Measurements from ENCODE around the gene PRUNE1.

The PRUNE1 gene

GRCh38 chr1:151006327-151007052 lies 1.8 kb upstream of the PRUNE1 start, which contains the start of gene MINDY1:
Gene MINDY1, minus strand, starts transcription at chr1:151006902. Its CDS starts 4,285 bp downstream, at chr1:151002617.
- no peak for TF ChIP-seq POLR2A (IDR thresholded peaks at IDR 0.05; ENCODE audit: low read depth, low read length)
- DNase-seq (ENCODE audit: insufficient read length, low spot score) (peak; percentile 86), FAIRE-seq (no peak)

GRCh38 chr1:151007853-151008243 lies 401 bp upstream of the PRUNE1 start:
- TF ChIP-seq POLR2A (IDR thresholded peaks at IDR 0.05; ENCODE audit: low read depth, low read length), result no peak
- FAIRE-seq, result no peak
- no peak for DNase-seq (ENCODE audit: insufficient read length, low spot score)

- DNase-seq (ENCODE audit: insufficient read length, low spot score), result no peak
- no peak for FAIRE-seq
- TF ChIP-seq POLR2A (IDR thresholded peaks at IDR 0.05; ENCODE audit: low read depth, low read length), result no peak
These were observed 948 bp downstream of the PRUNE1 start for GRCh38 chr1:151009206-151009587.

- no peak; the same call in 1 of the 2 replicates for TF ChIP-seq POLR2A (IDR thresholded peaks at IDR 0.05; ENCODE audit: low read depth, low read length)
- DNase-seq (ENCODE audit: insufficient read length, low spot score) (no peak), FAIRE-seq (no peak)
These were observed 1.6 kb downstream of the PRUNE1 start for GRCh38 chr1:151009674-151010345.

GRCh38 chr1:151010346-151010726 lies 2.1 kb downstream of the PRUNE1 start:
- no peak for TF ChIP-seq POLR2A (IDR thresholded peaks at IDR 0.05; ENCODE audit: low read depth, low read length)
- FAIRE-seq (no peak), DNase-seq (ENCODE audit: insufficient read length, low spot score) (no peak)

- no peak for TF ChIP-seq POLR2A (IDR thresholded peaks at IDR 0.05; ENCODE audit: low read depth, low read length)
- DNase-seq (ENCODE audit: insufficient read length, low spot score), result no peak
- FAIRE-seq, result no peak
These were observed 3.1 kb downstream of the PRUNE1 start for GRCh38 chr1:151011154-151011850.

- DNase-seq (ENCODE audit: insufficient read length, low spot score), result no peak
- FAIRE-seq, result no peak
- no peak for TF ChIP-seq POLR2A (IDR thresholded peaks at IDR 0.05; ENCODE audit: low read depth, low read length)
These were observed 4.6 kb downstream of the PRUNE1 start for GRCh38 chr1:151012684-151013471.

GRCh38 chr1:151013518-151013917 lies 5.3 kb downstream of the PRUNE1 start:
- FAIRE-seq, result no peak
- TF ChIP-seq POLR2A (IDR thresholded peaks at IDR 0.05; ENCODE audit: low read depth, low read length), result no peak
- no peak for DNase-seq (ENCODE audit: insufficient read length, low spot score)

GRCh38 chr1:151024540-151025146 lies 16.4 kb downstream of the PRUNE1 start:
- DNase-seq (ENCODE audit: insufficient read length, low spot score), result peak; percentile 80
- no peak for TF ChIP-seq POLR2A (IDR thresholded peaks at IDR 0.05; ENCODE audit: low read depth, low read length)
- FAIRE-seq, result no peak

- FAIRE-seq (no peak), DNase-seq (ENCODE audit: insufficient read length, low spot score) (no peak)
- TF ChIP-seq POLR2A (IDR thresholded peaks at IDR 0.05; ENCODE audit: low read depth, low read length), result no peak
These were observed 18.2 kb downstream of the PRUNE1 start for GRCh38 chr1:151026460-151026859.

GRCh38 chr1:151032164-151032563 lies 23.9 kb downstream of the PRUNE1 start:
- DNase-seq (ENCODE audit: insufficient read length, low spot score), result no peak
- FAIRE-seq, result no peak
- TF ChIP-seq POLR2A (IDR thresholded peaks at IDR 0.05; ENCODE audit: low read depth, low read length), result no peak

- DNase-seq (ENCODE audit: insufficient read length, low spot score) (no peak), FAIRE-seq (no peak)
- no peak for TF ChIP-seq POLR2A (IDR thresholded peaks at IDR 0.05; ENCODE audit: low read depth, low read length)
These were observed 26.9 kb downstream of the PRUNE1 start for GRCh38 chr1:151035167-151035566.

GRCh38 chr1:151036356-151036755 lies 28.1 kb downstream of the PRUNE1 start, which contains the start of gene BNIPL:
Gene BNIPL, plus strand, starts transcription at chr1:151036586. Its CDS starts 140 bp downstream, at chr1:151036726.
- FAIRE-seq (no peak), DNase-seq (ENCODE audit: insufficient read length, low spot score) (no peak)
- no peak for TF ChIP-seq POLR2A (IDR thresholded peaks at IDR 0.05; ENCODE audit: low read depth, low read length)
